ENCODE results near the gene DNAAF5.

DNAAF5 gene

GRCh38 chr7:726084-726853 lies at the start of gene DNAAF5:
Gene DNAAF5 (plus strand): TSS chr7:726699. CDS start chr7:726721, 22 bp downstream.
- Mint-ChIP-seq H3K4me3 (peak within 1 kb of the TSS; percentile 88), H3K27ac (peak within 1 kb of the TSS; percentile 91), H3K9me3 (peaks cover 10% of the 10 kb centered on the region), H3K4me1 (ENCODE audit: low read depth) (peaks cover 37% of the 10 kb centered on the region), H3K27me3 (no peaks in the 10 kb centered on the region), H3K36me3 (ENCODE audit: low read depth) (peaks cover 76% of the 10 kb centered on the region)
- DNase-seq = peak; percentile 94

- H3K27me3 Mint-ChIP-seq = no peaks in the 10 kb centered on the region
- H3K9me3 Mint-ChIP-seq = peaks cover 6% of the 10 kb centered on the region
- peaks cover 78% of the 10 kb centered on the region for H3K36me3 Mint-ChIP-seq (ENCODE audit: low read depth)
- no peaks in the 10 kb centered on the region for H3K4me1 Mint-ChIP-seq (ENCODE audit: low read depth)
- H3K4me3 Mint-ChIP-seq = no peak overlapping the region
- DNase-seq = no peak
- H3K27ac Mint-ChIP-seq = no peak overlapping the region
These were observed 49.5 kb upstream of the DNAAF5 start for GRCh38 chr7:676972-677385.

- Mint-ChIP-seq H3K27me3 (no peaks in the 10 kb centered on the region), H3K4me1 (ENCODE audit: low read depth) (no peaks in the 10 kb centered on the region), H3K4me3 (no peak overlapping the region), H3K27ac (no peak overlapping the region), H3K9me3 (peaks cover 4% of the 10 kb centered on the region), H3K36me3 (ENCODE audit: low read depth) (peaks cover 74% of the 10 kb centered on the region)
- no peak for DNase-seq
These were observed 45.9 kb upstream of the DNAAF5 start for GRCh38 chr7:680411-681127.

- Mint-ChIP-seq H3K4me3 (no peak overlapping the region), H3K4me1 (ENCODE audit: low read depth) (no peaks in the 10 kb centered on the region), H3K27me3 (no peaks in the 10 kb centered on the region), H3K27ac (no peak overlapping the region), H3K9me3 (peaks cover 7% of the 10 kb centered on the region), H3K36me3 (ENCODE audit: low read depth) (peaks cover 74% of the 10 kb centered on the region)
- DNase-seq = no peak
These were observed 44.8 kb upstream of the DNAAF5 start for GRCh38 chr7:681551-682307.

- no peak for DNase-seq
- no peak overlapping the region for H3K27ac Mint-ChIP-seq
- H3K4me3 Mint-ChIP-seq = no peak overlapping the region
- peaks cover 78% of the 10 kb centered on the region for H3K36me3 Mint-ChIP-seq (ENCODE audit: low read depth)
- H3K27me3 Mint-ChIP-seq = no peaks in the 10 kb centered on the region
- H3K9me3 Mint-ChIP-seq = peaks cover 13% of the 10 kb centered on the region
- H3K4me1 Mint-ChIP-seq (ENCODE audit: low read depth) = no peaks in the 10 kb centered on the region
These were observed 43.7 kb upstream of the DNAAF5 start for GRCh38 chr7:682810-683209.

- Mint-ChIP-seq H3K27me3 (no peaks in the 10 kb centered on the region), H3K27ac (no peak overlapping the region), H3K36me3 (ENCODE audit: low read depth) (peaks cover 76% of the 10 kb centered on the region), H3K4me1 (ENCODE audit: low read depth) (no peaks in the 10 kb centered on the region), H3K9me3 (peaks cover 18% of the 10 kb centered on the region), H3K4me3 (no peak overlapping the region)
- no peak for DNase-seq
These were observed 42.8 kb upstream of the DNAAF5 start for GRCh38 chr7:683526-684205.

GRCh38 chr7:684416-684815 lies 42.1 kb upstream of the DNAAF5 start:
- H3K27me3 Mint-ChIP-seq = no peaks in the 10 kb centered on the region
- H3K36me3 Mint-ChIP-seq (ENCODE audit: low read depth) = peaks cover 76% of the 10 kb centered on the region
- no peak overlapping the region for H3K27ac Mint-ChIP-seq
- peaks cover 20% of the 10 kb centered on the region for H3K9me3 Mint-ChIP-seq
- DNase-seq = no peak
- H3K4me3 Mint-ChIP-seq = no peak overlapping the region
- no peaks in the 10 kb centered on the region for H3K4me1 Mint-ChIP-seq (ENCODE audit: low read depth)

- DNase-seq = no peak
- H3K27me3 Mint-ChIP-seq = no peaks in the 10 kb centered on the region
- H3K27ac Mint-ChIP-seq = no peak overlapping the region
- H3K4me1 Mint-ChIP-seq (ENCODE audit: low read depth) = no peaks in the 10 kb centered on the region
- H3K9me3 Mint-ChIP-seq = peaks cover 20% of the 10 kb centered on the region
- peaks cover 73% of the 10 kb centered on the region for H3K36me3 Mint-ChIP-seq (ENCODE audit: low read depth)
- H3K4me3 Mint-ChIP-seq = no peak overlapping the region
These were observed 41.0 kb upstream of the DNAAF5 start for GRCh38 chr7:685540-685939.

- H3K27me3 Mint-ChIP-seq = no peaks in the 10 kb centered on the region
- H3K4me3 Mint-ChIP-seq = no peak overlapping the region
- no peak for DNase-seq
- H3K27ac Mint-ChIP-seq = no peak overlapping the region
- H3K4me1 Mint-ChIP-seq (ENCODE audit: low read depth) = no peaks in the 10 kb centered on the region
- peaks cover 16% of the 10 kb centered on the region for H3K9me3 Mint-ChIP-seq
- H3K36me3 Mint-ChIP-seq (ENCODE audit: low read depth) = peaks cover 73% of the 10 kb centered on the region
These were observed 35.8 kb upstream of the DNAAF5 start for GRCh38 chr7:690478-691360.

- no peak overlapping the region for H3K4me3 Mint-ChIP-seq
- H3K27me3 Mint-ChIP-seq = no peaks in the 10 kb centered on the region
- peaks cover 15% of the 10 kb centered on the region for H3K9me3 Mint-ChIP-seq
- H3K4me1 Mint-ChIP-seq (ENCODE audit: low read depth) = no peaks in the 10 kb centered on the region
- DNase-seq = no peak
- H3K27ac Mint-ChIP-seq = no peak overlapping the region
- H3K36me3 Mint-ChIP-seq (ENCODE audit: low read depth) = peaks cover 68% of the 10 kb centered on the region
These were observed 35.0 kb upstream of the DNAAF5 start for GRCh38 chr7:691361-692045.

- Mint-ChIP-seq H3K4me1 (ENCODE audit: low read depth) (no peaks in the 10 kb centered on the region), H3K27ac (no peak overlapping the region), H3K4me3 (no peak overlapping the region), H3K36me3 (ENCODE audit: low read depth) (peaks cover 59% of the 10 kb centered on the region), H3K9me3 (peaks cover 6% of the 10 kb centered on the region), H3K27me3 (no peaks in the 10 kb centered on the region)
- no peak for DNase-seq
These were observed 33.2 kb upstream of the DNAAF5 start for GRCh38 chr7:693280-693679.

GRCh38 chr7:696426-696811 lies 30.1 kb upstream of the DNAAF5 start:
- Mint-ChIP-seq H3K4me1 (ENCODE audit: low read depth) (peaks cover 1% of the 10 kb centered on the region), H3K27ac (no peak overlapping the region), H3K9me3 (no peaks in the 10 kb centered on the region), H3K4me3 (no peak overlapping the region), H3K27me3 (no peaks in the 10 kb centered on the region), H3K36me3 (ENCODE audit: low read depth) (peaks cover 56% of the 10 kb centered on the region)
- DNase-seq = no peak

- Mint-ChIP-seq H3K27ac (no peak overlapping the region), H3K27me3 (no peaks in the 10 kb centered on the region), H3K9me3 (no peaks in the 10 kb centered on the region), H3K36me3 (ENCODE audit: low read depth) (peaks cover 55% of the 10 kb centered on the region), H3K4me3 (no peak overlapping the region), H3K4me1 (ENCODE audit: low read depth) (peaks cover 3% of the 10 kb centered on the region)
- peak; percentile 11 for DNase-seq
These were observed 29.5 kb upstream of the DNAAF5 start for GRCh38 chr7:696812-697551.

Measured in activated T-cell treated with anti-CD3 and anti-CD28 coated beads, Interleukin-2, amount 50 U/mL, for 24 hours (primary cell).